DLD1 (cell line): Measurements from ENCODE around the gene CDRT4.
"Not testable (repeated sequence)": the region's sequence is repeated elsewhere in the genome, so short reads cannot be mapped to it uniquely, and the experiment has no call there.

Source experiments
- in situ Hi-C: cut with HindIII; loops from 2 replicates; pipeline ENCODE4 v1.10.0; 2017; ENCODE audit warnings: low sequenced_read_pairs

CDRT4 gene

GRCh38 chr17:15462976-15463772, 4.2 kb downstream of the CDRT4 start:
- in situ Hi-C loops, result no loop called here

GRCh38 chr17:15457723-15458094, 9.7 kb downstream of the CDRT4 start:
- in situ Hi-C loops, result no loop called here

GRCh38 chr17:15456972-15457722, 10.3 kb downstream of the CDRT4 start:
- in situ Hi-C loops, result no loop called here

DNA sequence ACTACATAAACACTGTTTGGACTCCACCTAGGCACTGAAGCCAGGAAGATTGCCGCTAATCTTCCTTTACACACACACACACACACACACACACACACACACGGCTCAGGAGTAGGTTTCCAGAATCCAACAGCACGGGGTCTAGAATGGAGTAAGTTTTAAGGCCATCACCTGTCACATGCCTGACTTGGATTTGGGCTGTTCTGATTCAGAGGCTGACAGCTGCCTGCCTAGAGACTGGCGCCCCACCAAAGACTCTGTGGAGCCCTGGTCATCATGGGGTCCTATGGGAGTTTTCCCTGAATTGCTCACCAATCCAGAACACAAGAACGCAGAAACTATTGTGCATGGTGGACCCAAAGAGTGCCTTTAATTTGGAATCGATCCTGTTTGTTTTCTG, 10.9 kb downstream of the CDRT4 start:
- in situ Hi-C loops, result no loop called here

DNA sequence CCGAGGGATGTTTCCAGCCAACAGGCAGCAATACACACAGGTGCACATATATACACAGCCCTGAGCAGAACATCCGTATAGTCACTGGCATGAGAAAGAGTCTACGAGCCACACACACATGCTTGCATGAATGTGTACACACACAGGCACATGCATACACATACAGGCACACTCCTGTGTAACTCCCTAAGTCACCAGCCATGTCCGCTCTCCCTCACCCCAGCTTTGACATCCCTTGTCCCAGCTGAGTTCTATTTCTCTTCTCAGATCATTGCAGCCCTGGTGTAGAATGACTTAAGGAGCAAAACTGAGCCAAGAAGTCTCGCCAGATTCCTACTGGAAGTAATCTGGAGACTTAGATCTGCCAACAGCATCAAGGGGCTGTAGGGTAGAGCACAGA, 13.1 kb downstream of the CDRT4 start:
- in situ Hi-C loops, result no loop called here

DNA sequence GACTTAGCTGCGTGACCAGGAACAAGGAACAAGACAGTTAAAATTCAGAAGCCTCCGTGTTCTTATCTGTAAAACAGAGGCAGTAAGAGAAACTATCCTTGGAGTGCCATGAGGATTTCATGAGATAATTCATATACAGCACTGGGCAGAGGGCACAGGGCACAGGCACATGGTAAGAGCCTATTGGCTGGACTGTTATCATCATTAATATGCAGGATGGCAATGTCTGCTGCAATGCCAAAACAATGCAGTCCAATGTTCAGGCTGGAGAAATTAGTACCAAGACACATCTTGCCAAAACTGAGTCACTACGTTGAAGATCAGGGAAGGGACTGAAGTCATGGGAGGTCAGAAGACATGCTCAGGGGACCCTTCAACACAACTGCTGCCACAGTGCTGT, 13.6 kb downstream of the CDRT4 start:
- in situ Hi-C loops, result no loop called here

DNA sequence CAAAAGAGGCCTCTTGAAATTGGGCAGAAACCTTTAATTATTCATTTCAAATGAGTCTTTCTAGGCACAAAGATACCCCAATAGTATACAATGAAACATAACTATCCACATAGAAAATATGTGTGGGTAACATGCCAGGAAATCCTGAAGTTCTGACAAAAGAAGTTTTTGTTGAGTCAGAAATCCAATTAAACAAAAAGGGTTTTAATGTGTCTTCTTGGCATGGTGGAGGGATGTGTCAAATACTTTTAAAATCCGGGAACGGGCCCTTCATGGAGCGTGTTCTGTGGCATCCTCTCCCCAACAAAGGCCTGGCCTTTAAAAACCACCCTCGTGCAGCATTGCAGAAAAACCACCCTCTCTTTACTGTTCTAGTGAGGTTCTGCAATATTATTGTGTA, 14.2 kb downstream of the CDRT4 start:
- in situ Hi-C loops, result no loop called here

GRCh38 chr17:15452746-15453145, 14.7 kb downstream of the CDRT4 start:
- in situ Hi-C loops, result no loop called here

- in situ Hi-C loops, result no loop called here
Observed at GRCh38 chr17:15451680-15452079, 15.7 kb downstream of the CDRT4 start.

DNA sequence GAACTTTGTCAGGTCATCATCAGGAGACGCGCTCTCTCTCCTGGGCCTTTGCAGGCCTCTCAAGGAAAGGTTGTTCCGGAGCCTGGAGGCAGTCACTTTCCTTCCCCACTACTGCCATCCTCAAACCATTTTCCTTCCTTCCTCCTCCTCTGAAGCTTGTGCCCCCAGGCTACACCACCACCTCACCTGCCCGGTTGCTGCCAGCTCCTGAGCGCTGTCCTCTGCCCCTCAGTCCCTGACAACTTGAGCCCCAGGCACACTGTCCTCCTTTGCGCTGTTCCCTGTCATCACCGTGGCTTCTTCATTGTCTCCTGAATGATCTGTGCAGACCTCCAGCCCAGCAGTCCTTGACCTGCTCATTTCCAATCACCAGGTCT, 18.9 kb downstream of the CDRT4 start:
- in situ Hi-C loops, result no loop called here

DNA sequence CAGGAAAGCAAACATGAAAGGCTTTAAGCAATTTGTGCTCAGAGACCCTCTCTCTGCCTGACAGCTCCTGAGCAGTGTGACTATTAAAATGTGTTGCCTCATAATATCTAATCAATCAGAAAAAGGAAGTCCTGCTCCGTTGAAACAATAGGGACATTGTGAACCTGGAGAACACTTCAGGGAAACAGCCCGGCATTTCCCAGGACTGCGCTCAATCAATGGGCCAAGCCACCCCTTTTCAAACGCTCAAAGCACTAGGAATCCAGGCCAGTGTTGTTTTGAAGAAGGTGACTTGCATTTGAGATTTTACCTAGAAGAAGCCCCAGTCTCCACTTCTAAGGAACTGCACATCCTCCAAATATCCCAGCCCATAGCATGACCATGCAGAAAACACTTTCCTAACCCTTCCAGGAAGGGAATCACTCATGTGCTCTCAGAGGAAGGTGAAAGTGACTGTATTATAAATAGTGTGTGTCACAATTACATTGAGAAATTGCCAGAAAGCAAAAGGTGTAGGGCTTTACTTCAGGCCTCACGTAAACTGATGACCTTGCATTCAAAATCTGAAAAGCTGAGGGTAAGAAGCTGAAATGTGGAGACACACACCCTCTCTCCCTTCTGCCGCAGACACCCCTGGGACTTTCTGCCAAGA, 19.4 kb downstream of the CDRT4 start:
- in situ Hi-C loops, result no loop called here

DNA sequence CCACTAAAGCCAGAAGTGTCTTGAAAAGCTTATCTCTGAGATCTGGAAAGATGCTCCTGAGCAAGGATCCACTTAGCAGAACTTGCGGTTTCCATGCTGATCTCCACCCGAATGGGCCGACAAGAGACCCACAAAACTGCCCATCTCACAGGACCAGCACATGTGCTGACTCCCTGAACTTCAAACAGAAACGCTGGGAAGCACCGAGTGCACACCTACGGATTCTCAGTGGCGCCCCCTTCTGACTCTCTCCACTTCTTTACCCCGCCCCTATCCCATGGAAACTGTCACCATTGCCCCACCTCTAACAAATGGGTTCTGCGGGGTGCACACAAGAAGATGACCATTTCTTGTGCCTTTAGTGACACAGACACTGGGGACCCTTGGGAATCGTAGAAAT, 21.4 kb downstream of the CDRT4 start:
- in situ Hi-C loops, result no loop called here

- in situ Hi-C loops, result no loop called here
Observed at GRCh38 chr17:15444805-15445204, 22.6 kb downstream of the CDRT4 start.

DNA sequence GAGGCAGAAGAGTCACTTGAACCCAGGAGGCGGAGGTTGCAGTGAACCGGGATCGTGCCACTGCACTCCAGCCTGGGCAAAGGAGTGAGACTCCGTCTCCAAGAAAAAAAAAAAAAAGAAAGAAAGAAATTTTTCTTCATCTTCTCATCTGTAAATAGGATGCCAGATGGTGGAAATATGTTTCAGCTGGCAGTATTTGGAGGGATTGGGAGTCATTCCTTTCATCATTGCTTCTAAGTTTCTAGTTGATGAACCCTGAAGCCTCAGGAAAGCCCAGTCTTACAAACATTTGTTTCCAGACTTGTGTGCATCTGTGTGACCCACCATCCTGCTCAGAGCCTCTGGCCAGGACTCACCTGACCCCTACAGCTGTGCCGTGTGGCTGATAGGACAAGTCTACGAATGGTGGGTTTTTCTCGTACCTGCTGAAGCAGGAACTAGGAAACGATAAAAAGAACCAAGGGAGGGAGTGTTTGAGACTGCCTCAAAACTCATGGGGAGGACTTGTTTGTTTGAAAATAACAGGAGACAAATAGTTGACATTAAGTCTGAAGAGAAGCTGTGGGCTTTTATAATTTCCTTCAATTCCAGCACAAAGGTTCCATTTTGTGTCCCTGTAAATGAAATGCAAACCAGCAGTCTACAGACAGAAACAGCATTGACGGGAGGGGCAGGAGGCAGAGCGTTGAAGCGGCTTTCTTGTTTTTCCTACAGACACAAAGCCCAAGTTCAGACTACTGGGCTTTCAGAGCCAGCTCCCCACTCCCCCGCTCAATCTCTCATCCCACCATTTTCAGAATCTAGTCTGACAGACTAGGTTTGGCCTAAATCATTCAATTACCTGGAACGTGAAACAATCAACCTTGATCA, 24.9 kb downstream of the CDRT4 start:
- in situ Hi-C loops, result no loop called here

DNA sequence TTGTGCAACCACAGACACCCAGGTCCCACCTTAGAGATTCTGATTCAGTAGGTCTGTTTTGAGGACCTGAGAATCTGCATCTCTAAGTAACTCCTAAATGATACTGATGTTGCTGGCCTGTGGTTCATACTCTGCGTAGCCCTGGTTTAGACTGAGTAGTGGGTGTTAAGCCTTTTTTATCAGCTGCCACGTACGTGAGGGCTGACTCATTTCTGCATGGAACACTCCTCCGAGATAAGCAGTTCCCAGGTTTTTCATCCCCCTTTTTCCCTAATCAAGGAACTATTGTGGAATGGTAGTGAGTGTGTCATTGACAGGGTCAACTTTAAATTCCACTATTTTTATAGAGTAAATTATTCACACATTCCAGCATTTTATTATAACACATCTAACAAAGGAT, 26.1 kb downstream of the CDRT4 start:
- in situ Hi-C loops, result no loop called here

DNA sequence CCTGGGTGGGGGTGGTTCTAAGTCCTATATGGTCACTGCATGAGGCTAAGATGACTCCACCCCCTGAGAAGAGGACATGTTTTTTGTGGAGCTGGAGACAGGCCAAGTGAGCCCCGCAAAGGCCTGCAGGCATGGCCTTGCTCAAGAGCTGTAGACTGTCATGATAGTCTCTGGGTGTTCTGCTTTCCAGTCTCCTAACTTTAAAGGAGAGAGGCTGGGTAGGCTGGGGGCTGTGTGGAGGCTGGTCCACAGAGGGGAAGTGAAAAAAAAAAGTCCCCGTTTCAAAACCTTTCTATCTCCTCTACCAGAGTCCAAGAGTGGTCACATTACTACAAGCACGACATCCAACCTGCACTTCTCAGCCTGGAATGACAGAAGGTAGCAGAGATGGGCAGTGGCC, 27.1 kb downstream of the CDRT4 start:
- in situ Hi-C loops, result no loop called here

GRCh38 chr17:15439205-15439985, 28.0 kb downstream of the CDRT4 start:
- in situ Hi-C loops, result not testable (repeated sequence)

- in situ Hi-C loops, result no loop called here
Observed at GRCh38 chr17:15438491-15439105, 28.8 kb downstream of the CDRT4 start.

DNA sequence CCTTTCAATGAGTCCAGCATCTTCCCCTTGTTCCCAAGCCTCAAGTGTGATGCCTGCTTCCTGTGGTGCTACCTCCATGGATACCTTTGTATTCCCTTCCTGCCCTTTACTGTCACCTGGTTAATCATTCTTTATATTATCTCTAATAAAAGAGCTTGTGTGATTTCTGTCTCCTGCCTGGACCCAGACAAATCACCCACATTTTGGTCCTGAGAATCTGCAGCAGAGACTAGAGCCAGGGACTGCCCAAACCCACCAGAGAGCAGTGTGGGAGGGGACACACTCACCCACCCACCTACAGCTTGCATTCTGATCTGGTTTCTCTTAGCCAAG, 30.2 kb downstream of the CDRT4 start:
- in situ Hi-C loops, result no loop called here
